Stimulated activated CD4-positive, alpha-beta T cell treated with anti-CD3 and anti-CD28 coated beads, Interleukin-1b, Interleukin-23, amount 100 ng/mL, for 24 hours (primary cell): ENCODE results near the gene CTNNA2.
"Not testable (repeated sequence)": the region's sequence is repeated elsewhere in the genome, so short reads cannot be mapped to it uniquely, and the experiment has no call there.

Experiments used
- DNase-seq, 4 experiments: peaks; one replicate each; pipeline ENCODE4 v3.0.0-alpha.2; 2020; ENCODE audit warnings: low read depth in 4 of 4, low spot score in 1 of 4

Gene CTNNA2

GRCh38 chr2:80070587-80070986 is 557.7 kb downstream of the CTNNA2 start:
- DNase-seq = no peak

DNA sequence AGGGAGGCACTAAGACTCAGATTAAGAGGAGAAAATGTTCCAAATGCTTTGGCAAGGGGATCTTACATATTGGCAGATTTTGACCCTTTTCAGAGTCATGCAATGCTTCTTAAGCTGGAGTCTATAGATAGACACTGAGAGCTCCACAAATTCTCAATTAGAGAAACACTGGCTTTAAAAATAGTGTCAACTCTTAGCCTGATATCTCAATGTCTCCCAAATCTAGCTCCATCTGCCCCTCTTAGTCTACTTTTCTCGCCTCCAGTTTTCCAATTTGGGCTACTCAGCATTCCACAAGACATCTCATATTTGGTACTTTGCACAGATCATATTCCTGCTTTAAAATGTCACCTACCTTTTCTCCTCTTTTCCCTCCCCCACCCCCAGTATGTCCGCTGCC is 559.1 kb downstream of the CTNNA2 start:
- no peak for DNase-seq

DNA sequence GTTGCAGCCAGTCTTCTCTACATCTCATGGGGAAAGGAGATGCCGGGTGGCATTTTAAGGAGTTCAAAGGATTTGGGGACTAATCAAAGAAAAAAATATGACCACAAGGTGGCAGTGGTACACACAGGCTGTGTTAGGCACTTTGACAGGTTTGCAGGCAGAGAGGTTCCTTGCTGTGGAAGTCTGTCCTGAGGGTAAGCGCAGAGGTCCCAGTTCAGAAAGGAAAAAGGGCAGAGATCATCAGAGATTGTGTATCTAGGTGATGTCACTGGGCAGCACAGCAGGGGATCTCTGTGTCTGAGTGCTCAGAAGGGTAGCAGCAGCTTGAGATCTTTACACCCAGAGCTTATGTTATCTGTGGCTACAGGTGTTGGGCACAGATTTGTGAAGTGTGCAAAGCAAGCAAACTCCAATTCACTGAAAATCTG is 560.3 kb downstream of the CTNNA2 start:
- DNase-seq = no peak

DNA sequence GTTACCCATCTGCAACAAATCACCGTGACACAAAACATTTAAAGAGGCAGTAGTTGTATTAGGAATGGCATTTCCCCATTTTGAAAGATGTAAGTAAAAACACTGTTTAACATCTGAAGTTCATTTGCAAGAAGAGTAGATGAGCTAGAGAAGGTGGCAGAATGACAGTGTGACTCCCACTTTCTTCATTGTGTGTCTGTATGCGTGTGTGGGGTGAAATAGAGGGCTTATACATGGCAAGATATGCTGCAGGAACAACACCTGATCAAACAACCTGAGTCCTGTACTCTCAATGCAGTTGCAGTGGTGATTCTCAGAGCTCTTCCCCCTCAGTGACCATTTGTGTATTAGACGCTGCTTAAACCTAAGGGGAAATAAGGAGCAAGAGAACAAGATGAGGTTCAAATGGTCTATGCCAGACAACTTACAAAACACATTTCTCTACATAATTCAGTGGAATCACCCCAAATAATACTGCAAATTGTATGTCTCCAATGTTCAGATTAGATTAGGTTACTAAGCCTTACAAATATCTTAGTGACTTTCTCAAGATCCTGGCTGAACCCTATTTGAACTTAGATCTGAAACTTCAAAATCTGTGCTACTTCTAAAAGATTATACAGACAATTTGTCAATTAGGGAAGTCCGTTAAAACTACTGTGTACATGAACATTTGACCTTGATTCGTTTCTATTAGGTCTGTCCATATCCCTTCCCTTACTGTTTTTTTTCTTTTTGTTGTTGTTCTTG is 561.6 kb downstream of the CTNNA2 start:
- DNase-seq = no peak

- no peak for DNase-seq
These were observed 562.9 kb downstream of the CTNNA2 start for GRCh38 chr2:80075719-80076118.

DNA sequence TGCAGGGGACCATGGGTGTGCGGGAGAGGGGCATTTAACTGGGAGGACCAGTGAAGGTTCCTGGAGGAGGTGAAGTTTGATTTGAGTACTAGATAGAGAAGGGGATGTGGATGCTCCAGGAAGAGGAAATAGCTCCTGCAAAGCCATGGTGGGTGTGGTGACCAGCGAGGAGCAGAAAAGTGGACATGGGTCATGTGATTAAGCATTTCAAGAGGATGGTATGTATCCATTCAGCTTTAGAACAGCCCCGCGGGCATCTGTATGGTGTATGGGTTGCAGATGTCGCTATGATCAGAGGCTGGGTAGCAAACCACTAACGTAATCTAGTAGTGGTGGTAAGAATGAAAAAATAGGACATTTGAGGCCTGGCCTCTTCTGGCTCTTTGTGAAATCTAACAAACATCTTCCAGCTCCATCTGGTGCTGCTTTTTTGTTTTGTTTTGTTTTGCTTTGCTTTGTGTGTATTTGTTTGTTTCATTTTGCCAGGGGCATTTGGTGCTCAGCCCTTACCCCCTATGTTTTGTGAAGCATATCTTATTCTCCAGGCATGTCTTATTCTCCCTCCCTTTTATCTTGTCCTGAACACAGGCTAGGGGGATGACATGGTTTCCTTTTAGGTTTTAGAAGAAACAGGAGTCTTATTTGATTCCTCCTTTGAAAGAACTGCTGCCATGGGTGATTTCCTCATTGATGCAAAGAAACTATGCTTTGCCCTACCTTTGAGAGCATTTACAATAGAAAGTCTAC is 565.6 kb downstream of the CTNNA2 start:
- DNase-seq = no peak

GRCh38 chr2:80080957-80081356 is 568.1 kb downstream of the CTNNA2 start:
- no peak for DNase-seq

DNA sequence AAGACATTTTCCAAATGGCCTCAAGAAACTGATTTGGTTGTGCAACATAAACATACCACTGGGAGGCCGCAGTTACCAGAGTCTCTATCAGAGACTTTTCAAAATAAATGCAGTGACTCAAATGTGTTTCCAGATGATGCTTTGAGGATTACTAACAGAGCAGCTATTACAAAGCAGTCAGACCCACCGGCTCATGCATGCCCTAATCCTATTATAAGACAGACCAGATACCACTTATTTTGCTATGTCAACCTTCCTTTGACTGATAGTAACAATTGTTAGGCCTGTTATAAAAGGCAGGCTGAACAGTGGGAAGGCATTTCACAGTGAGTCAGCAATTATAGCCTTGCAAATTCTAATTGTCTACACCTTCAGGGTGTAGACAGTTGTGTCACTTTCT is 574.0 kb downstream of the CTNNA2 start:
- no peak for DNase-seq

- DNase-seq = no peak
These were observed 578.4 kb downstream of the CTNNA2 start for GRCh38 chr2:80091237-80091636.

GRCh38 chr2:80092474-80092873 is 579.6 kb downstream of the CTNNA2 start:
- DNase-seq = no peak

DNA sequence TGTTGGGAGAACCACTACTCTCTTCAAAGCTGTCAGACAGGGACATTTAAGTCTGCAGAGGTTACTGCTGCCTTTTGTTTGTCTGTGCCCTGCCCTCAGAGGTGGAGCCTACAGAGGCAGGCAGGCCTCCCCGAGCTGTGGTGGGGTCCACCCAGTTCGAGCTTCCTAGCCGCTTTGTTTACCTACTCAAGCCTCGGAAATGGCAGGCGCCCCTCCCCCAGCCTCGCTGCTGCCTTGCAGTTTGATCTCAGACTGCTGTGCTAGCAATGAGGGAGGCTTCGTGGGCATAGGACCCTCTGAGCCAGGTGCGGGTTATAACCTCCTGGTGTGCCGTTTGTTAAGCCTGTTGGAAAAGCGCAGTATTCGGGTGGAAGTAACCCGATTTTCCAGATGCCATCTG is 585.7 kb downstream of the CTNNA2 start:
- not testable (repeated sequence) for DNase-seq

DNA sequence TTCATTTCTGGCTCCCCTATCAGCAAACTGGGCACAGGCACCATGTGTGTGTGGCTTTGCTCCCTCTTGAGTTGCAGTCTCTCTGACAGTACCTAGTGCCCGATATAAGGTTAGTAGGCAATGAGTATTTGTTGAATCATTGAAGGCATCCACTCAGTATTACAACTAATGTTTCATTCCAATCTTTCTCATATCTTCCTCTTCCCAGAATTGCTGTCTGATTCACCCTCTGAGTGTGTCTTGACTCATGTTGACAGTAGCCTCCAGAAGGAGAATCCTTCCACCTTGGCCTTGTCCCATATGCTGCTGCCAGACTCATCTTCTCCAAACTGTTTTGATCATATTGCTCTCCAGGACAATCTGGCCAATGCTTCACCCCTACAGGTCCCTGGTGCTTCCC is 589.2 kb downstream of the CTNNA2 start:
- no peak for DNase-seq

GRCh38 chr2:80105015-80105640 is 592.3 kb downstream of the CTNNA2 start:
- DNase-seq = no peak

GRCh38 chr2:80111185-80111584 is 598.3 kb downstream of the CTNNA2 start:
- DNase-seq = no peak

DNA sequence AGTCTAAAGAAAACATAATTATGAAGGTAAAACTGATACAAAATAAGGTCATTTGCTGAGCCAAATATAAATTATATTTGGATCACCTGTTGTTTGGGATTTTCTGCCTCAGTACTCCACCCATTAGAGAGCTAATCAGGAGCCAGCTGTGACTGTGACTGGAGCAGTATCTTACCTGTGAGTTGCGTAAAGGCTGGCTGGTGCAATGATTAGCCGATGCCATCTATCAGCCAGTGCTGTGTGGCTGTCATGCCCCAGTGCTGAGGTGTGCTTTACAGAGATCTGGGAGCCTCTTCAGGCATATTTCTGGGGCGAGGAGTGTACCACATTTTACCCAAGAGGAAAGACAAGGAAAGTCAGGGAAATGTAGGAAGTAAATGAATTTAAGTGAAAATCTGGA is 599.9 kb downstream of the CTNNA2 start:
- no peak for DNase-seq

- DNase-seq = no peak
These were observed 600.5 kb downstream of the CTNNA2 start for GRCh38 chr2:80113399-80113798.

DNA sequence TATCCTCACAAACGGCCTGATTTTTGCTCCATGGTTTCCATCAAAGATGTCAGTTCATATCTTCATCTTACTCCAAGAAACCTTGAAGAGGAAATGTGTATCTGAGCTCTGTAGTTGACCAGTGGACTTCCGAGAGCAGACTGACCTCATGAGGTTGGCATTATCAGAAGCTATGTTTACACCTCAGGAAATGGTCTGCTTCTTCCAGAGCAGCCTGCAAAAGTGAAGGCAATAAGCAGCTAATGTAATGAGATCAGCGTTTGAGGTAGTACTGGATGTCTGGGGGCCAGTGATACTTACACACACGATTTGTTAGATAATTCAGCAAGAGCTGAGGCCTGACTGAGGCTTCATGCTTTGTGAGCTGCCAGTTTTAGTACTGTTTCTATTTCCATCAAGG is 602.0 kb downstream of the CTNNA2 start:
- DNase-seq = no peak

DNA sequence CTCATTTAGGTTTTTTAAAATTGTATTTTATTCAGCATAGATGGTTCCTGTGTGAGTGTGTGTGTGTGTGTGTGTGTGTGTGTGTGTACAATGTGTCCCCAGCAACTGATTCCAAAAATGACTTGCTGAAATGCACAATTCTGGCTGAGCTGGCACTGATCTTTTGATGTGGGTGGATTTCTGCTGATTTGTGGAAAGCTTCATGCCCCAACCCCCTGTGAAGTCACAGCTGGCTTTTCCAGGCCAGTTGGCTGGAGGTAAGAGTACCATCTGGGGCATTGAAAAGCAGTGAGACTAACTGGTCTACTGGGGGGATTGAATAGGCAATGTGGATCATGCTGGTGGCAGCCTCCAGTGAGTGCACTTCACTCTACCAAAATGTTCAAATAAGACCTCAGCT is 604.5 kb downstream of the CTNNA2 start:
- DNase-seq = no peak

GRCh38 chr2:80120866-80121265 is 608.0 kb downstream of the CTNNA2 start:
- DNase-seq = no peak

DNA sequence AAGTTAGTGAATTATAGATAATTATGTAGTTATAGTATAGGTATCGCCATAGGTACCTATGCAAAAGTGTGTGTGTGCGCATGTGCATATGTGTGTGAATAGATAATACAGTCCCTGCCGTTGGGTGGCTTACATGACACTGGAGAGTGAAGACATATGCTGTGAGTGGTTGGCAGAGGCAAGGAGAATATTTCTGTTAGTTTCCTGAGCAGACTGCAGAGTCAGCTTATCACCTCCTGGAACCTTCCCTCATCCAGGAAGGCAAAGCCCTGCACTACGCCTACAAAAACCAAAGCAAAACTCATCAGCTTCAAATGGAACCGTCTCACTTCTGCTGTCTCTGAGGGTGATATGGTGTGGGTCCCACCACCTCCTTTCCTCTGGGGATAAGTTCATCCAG is 609.8 kb downstream of the CTNNA2 start:
- DNase-seq = no peak

- no peak for DNase-seq
These were observed 613.8 kb downstream of the CTNNA2 start for GRCh38 chr2:80126596-80127189.

- no peak for DNase-seq
These were observed 615.2 kb downstream of the CTNNA2 start for GRCh38 chr2:80128080-80128479.
